PC-3 (cell line): ENCODE measurements around the gene EGFLAM. TPM values are rescaled to one million over a fixed set of nuclear protein-coding genes. Genes with fewer than 3 reads are reported as not detected.

Experiments used
- ATAC-seq: fragments of 200-7000 bp; cut with Tn5 transposase; 2 replicates; pipeline ENCODE4 v1.9.1; 2020; ENCODE audit warnings: mild to moderate bottlenecking, moderate library complexity
- BruUV-seq: library from RNA; stranded (reverse); fragments of 400-500 nt; replicated peaks from 2 replicates; lab custom pipeline; 2021; lab: Mats Ljungman, UMichigan
- CTCF ChIA-PET: fragments of 300-600 bp; sonication (Branson Sonifier 250); formaldehyde crosslinking; loops from one replicate; lab custom pipeline; 2022; ENCODE audit warnings: antibody characterized with exemption; lab: Charles Lee
- POLR2A ChIA-PET: fragments of 300-600 bp; sonication (Branson Sonifier 250); formaldehyde crosslinking; loops from one replicate; lab custom pipeline; 2022; ENCODE audit warnings: antibody characterized with exemption; ENCODE audit not compliant: unreplicated experiment; lab: Charles Lee
- DNase-seq: peaks from one replicate; pipeline ENCODE4 v3.0.0-alpha.2; 2015
- H2AFZ ChIP-seq: fragments of 300-600 bp; sonication (generic); 2 replicates; pipeline ENCODE4 v1.6.0; 2016; ENCODE audit warnings: antibody characterized with exemption, low read length
- H3F3A ChIP-seq: fragments of 300-600 bp; sonication (generic); one replicate; pipeline ENCODE4 v1.6.0; 2017; ENCODE audit warnings: antibody characterized with exemption, low read length, control low read depth, mild to moderate bottlenecking; ENCODE audit not compliant: unreplicated experiment
- H3K27ac ChIP-seq: fragments of 300-600 bp; sonication (generic); 2 replicates; pipeline ENCODE4 v1.5.1; 2016; ENCODE audit warnings: mild to moderate bottlenecking, low read length
- H3K27me3 ChIP-seq: fragments of 300-600 bp; sonication (generic); 2 replicates; pipeline ENCODE4 v1.6.1; 2016; ENCODE audit warnings: low read length, mixed read lengths
- H3K36me3 ChIP-seq: fragments of 300-600 bp; sonication (generic); 2 replicates; pipeline ENCODE4 v1.6.1; 2016; ENCODE audit warnings: low read depth, mixed run types, low read length, mixed read lengths
- H3K4me1 ChIP-seq: fragments of 300-600 bp; sonication (generic); 2 replicates; pipeline ENCODE4 v1.5.1; 2016; ENCODE audit warnings: low read length; ENCODE audit not compliant: insufficient read depth
- H3K4me2 ChIP-seq: fragments of 300-600 bp; sonication (generic); 2 replicates; pipeline ENCODE4 v1.6.0; 2016; ENCODE audit warnings: low read length
- H3K4me3 ChIP-seq: fragments of 300-600 bp; sonication (generic); 2 replicates; pipeline ENCODE4 v1.5.1; 2016; ENCODE audit warnings: mild to moderate bottlenecking, low read length, mixed read lengths
- H3K79me2 ChIP-seq: fragments of 300-600 bp; sonication (generic); 2 replicates; pipeline ENCODE4 v1.6.1; 2017; ENCODE audit warnings: low read length, mixed read lengths
- H3K9ac ChIP-seq: fragments of 300-600 bp; sonication (generic); 2 replicates; pipeline ENCODE4 v1.6.0; 2016; ENCODE audit warnings: mild to moderate bottlenecking, low read length
- H3K9me2 ChIP-seq: fragments of 300-600 bp; sonication (generic); replicated peaks from 2 replicates; pipeline ENCODE4 v1.6.1; 2016; ENCODE audit warnings: mixed run types, low read length, mixed read lengths
- H3K9me3 ChIP-seq: fragments of 300-600 bp; sonication (generic); 2 replicates; pipeline ENCODE4 v1.6.1; 2016; ENCODE audit warnings: low read length, mixed read lengths
- H4K20me1 ChIP-seq: fragments of 300-600 bp; sonication (generic); 2 replicates; pipeline ENCODE4 v1.6.1; 2016; ENCODE audit warnings: low read length, mixed read lengths
- EZH2 ChIP-seq: fragments of 300-600 bp; sonication (generic); IDR thresholded peaks from one replicate; pipeline ENCODE4 v1.6.1; 2017; ENCODE audit warnings: antibody characterized with exemption, mild to moderate bottlenecking, low read length; ENCODE audit not compliant: unreplicated experiment
- EZH2phosphoT487 ChIP-seq: fragments of 300-600 bp; sonication (generic); IDR thresholded peaks from 2 replicates; pipeline ENCODE4 v1.6.1; 2018; ENCODE audit warnings: mild to moderate bottlenecking, antibody characterized with exemption, low read length, borderline replicate concordance
- intact Hi-C: fragments of 100-400 bp; cut with micrococcal nuclease; formaldehyde crosslinking; loops from 2 replicates; pipeline ENCODE4 v1.9.0; 2023
- total RNA-seq: library from RNA; depleted of rRNA; stranded (reverse); fragments of >200 nt; gene quantifications from 2 replicates; pipeline ENCODE4 v1.2.3, GENCODE V29; 2014
- TF ChIP-seq, protein P1 (sequence below): fragments of 300-600 bp; sonication (generic); conservative IDR thresholded peaks from 2 replicates; pipeline ENCODE4 v1.5.1; 2017; ENCODE audit warnings: antibody characterized with exemption, low read depth, mild to moderate bottlenecking, low read length

The EGFLAM gene
- total RNA-seq, 1 experiment from 2014 or later = not detected

- H3K36me3 ChIP-seq = no peaks in the 10 kb centered on the region
- no peak overlapping the region for H3K9ac ChIP-seq
- ATAC-seq (no peak), DNase-seq (peak; percentile 10)
- no peaks in the 10 kb centered on the region for H4K20me1 ChIP-seq
- ChIA-PET POLR2A (no interaction called here), CTCF (no interaction called here)
- intact Hi-C loops = no loop called here
- H3K9me2 ChIP-seq = no peaks in the 10 kb centered on the region
- no peaks in the 10 kb centered on the region for H3K4me1 ChIP-seq
- TF ChIP-seq EZH2phosphoT487 (no peak), EZH2 (no peak)
- TF ChIP-seq, protein P1, sequence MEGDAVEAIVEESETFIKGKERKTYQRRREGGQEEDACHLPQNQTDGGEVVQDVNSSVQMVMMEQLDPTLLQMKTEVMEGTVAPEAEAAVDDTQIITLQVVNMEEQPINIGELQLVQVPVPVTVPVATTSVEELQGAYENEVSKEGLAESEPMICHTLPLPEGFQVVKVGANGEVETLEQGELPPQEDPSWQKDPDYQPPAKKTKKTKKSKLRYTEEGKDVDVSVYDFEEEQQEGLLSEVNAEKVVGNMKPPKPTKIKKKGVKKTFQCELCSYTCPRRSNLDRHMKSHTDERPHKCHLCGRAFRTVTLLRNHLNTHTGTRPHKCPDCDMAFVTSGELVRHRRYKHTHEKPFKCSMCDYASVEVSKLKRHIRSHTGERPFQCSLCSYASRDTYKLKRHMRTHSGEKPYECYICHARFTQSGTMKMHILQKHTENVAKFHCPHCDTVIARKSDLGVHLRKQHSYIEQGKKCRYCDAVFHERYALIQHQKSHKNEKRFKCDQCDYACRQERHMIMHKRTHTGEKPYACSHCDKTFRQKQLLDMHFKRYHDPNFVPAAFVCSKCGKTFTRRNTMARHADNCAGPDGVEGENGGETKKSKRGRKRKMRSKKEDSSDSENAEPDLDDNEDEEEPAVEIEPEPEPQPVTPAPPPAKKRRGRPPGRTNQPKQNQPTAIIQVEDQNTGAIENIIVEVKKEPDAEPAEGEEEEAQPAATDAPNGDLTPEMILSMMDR = no peak
- no peak overlapping the region for H3K27ac ChIP-seq
- H3K79me2 ChIP-seq = no peaks in the 10 kb centered on the region
- H3F3A ChIP-seq = no peaks in the 10 kb centered on the region
- BruUV-seq = no TSS peak
- no peak overlapping the region for H2AFZ ChIP-seq
- H3K4me3 ChIP-seq = no peak overlapping the region
- peaks cover 49% of the 10 kb centered on the region for H3K27me3 ChIP-seq
- H3K9me3 ChIP-seq = no peaks in the 10 kb centered on the region
- H3K4me2 ChIP-seq = no peak overlapping the region
Measured at GRCh38 chr5:38292228-38292627, 33.9 kb downstream of the EGFLAM start.

GRCh38 chr5:38295751-38296150 is 37.4 kb downstream of the EGFLAM start:
- H3K27me3 ChIP-seq = peaks cover 41% of the 10 kb centered on the region
- no peak overlapping the region for H3K4me3 ChIP-seq
- no peak for TF ChIP-seq EZH2phosphoT487
- TF ChIP-seq EZH2 = no peak
- TF ChIP-seq, protein P1 = no peak
- CTCF ChIA-PET = no interaction called here
- no TSS peak for BruUV-seq
- intact Hi-C loops = no loop called here
- no peaks in the 10 kb centered on the region for H3K36me3 ChIP-seq
- DNase-seq (no peak), ATAC-seq (no peak)
- H3K4me2 ChIP-seq = no peak overlapping the region
- no peaks in the 10 kb centered on the region for H3K79me2 ChIP-seq
- H3F3A ChIP-seq = no peaks in the 10 kb centered on the region
- H3K9me3 ChIP-seq = no peaks in the 10 kb centered on the region
- H3K4me1 ChIP-seq = no peaks in the 10 kb centered on the region
- no peaks in the 10 kb centered on the region for H3K9me2 ChIP-seq
- no peak overlapping the region for H3K27ac ChIP-seq
- no peak overlapping the region for H2AFZ ChIP-seq
- H3K9ac ChIP-seq = no peak overlapping the region
- POLR2A ChIA-PET = no interaction called here
- H4K20me1 ChIP-seq = no peaks in the 10 kb centered on the region

DNA sequence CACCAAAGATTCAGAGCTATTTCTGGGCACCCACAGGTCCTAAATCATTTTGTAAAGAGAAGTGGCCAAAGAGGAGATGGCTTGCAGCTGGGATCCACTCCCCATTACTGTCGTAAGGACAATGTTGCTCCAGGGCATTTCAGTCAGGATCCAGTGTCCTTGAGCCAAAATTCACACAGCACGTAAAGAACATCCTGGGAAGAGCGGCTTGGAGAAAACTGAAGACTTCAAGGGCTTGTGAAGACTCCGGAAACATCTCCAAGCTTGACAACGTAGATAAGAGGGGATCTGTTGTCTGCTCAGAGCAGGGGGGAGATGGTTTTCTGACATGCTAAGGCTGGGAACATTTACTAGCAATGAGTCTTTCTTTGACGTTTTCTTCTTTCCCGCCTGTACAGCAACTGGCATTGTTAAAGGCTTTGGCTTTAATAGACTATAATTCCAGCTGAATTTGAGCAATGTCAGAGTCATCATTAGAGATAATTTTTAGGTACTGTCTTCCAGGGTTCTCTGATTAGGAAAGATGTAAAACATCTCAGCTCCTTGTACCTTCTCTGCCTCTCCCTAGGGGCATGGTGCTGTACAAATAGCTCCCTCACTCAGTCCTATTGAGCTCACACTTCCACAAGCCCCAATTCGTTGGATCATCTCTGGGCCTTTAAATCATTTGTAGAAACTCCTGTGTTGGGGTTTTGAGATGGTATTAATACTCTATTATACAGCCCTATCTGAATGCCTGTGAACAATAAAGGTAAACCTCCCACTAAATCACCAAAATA is 39.7 kb downstream of the EGFLAM start:
- H3K79me2 ChIP-seq = no peaks in the 10 kb centered on the region
- no peak overlapping the region for H3K4me3 ChIP-seq
- no peaks in the 10 kb centered on the region for H3K9me2 ChIP-seq
- H3K27me3 ChIP-seq = peaks cover 50% of the 10 kb centered on the region
- intact Hi-C loops = no loop called here
- no peaks in the 10 kb centered on the region for H4K20me1 ChIP-seq
- ChIA-PET CTCF (no interaction called here), POLR2A (interaction anchor here (0.5 kb wide), 1 partner anchor 53 kb away, joined by 4 read pairs; no protein-coding TSS in a partner anchor)
- no peaks in the 10 kb centered on the region for H3K9me3 ChIP-seq
- no peaks in the 10 kb centered on the region for H3K36me3 ChIP-seq
- H3K4me1 ChIP-seq = no peaks in the 10 kb centered on the region
- BruUV-seq = no TSS peak
- H3K4me2 ChIP-seq = no peak overlapping the region
- no peak overlapping the region for H2AFZ ChIP-seq
- H3F3A ChIP-seq = no peaks in the 10 kb centered on the region
- no peak for TF ChIP-seq EZH2phosphoT487
- TF ChIP-seq, protein P1 = no peak
- TF ChIP-seq EZH2 = no peak
- DNase-seq (no peak), ATAC-seq (no peak)
- no peak overlapping the region for H3K27ac ChIP-seq
- H3K9ac ChIP-seq = no peak overlapping the region
